Melanocyte of skin (primary cell): ENCODE data around the gene PPWD1. TPM values are rescaled to one million over a fixed set of nuclear protein-coding genes. Genes with fewer than 3 reads are reported as not detected.

Experiments used
- small RNA-seq, 2 donors: library from RNA; depleted of rRNA; stranded (forward); fragments of <200 nt; gene quantifications; one replicate each; pipeline ENCODE3, GENCODE V24; 2012
- total RNA-seq, 2 donors: library from RNA; depleted of rRNA; stranded (reverse); fragments of >200 nt; gene quantifications; 2 replicates each; pipeline ENCODE4 v1.2.3, GENCODE V29; 2012

Gene PPWD1
- 10 to 100 TPM; 16.2 to 18.6 TPM for total RNA-seq

DNA sequence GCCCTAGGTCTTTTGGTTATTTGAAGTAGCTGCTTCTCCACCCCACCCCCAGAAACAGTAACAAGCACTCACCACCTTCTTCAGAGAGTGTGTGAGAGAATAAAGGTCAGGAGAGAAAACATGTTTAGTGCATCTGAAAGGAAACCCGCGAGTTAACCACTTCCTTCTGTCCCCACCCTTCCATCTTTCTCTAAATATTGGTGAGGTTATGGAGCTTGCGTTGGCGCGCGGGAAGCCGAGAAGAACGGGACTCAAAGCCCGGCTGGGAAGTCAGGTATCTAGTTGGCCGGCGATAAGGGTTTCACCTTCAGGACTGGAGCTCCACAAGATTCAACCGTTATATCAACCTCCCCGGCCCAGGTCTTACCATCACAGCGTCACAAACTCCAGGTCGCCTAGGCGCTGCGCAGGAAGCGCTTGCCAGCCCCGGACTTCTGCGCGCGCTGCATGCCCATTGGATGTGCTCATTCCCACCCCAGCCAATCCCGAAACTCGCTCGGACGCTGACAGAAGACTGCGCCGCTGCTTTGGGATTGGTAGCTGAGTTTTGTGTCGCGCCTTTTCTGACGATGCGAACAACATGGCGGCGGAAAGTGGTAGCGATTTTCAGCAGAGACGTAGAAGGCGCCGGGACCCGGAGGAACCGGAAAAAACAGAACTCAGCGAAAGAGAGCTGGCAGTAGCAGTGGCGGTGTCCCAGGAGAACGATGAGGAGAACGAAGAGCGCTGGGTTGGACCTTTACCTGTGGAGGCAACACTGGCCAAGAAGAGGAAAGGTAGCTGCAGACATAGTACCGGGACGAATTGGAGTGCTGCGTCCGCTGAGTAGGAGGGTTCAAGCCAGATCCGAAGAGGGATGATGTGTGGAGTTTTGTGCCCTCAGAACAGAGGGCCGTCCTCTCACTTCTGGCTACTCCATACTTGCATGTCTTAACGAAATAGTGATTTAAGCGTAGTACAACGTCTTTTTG lies at the start of gene PPWD1, which contains the start of gene CENPK:
Gene PPWD1, plus strand, starts transcription at position 566 of the 971 bp plus-strand sequence. Its CDS starts 15 bp downstream, at position 581.
Gene CENPK, minus strand, starts transcription at position 438 of the 971 bp plus-strand sequence. CDS start 8,261 bp downstream, outside the sequence.

DNA sequence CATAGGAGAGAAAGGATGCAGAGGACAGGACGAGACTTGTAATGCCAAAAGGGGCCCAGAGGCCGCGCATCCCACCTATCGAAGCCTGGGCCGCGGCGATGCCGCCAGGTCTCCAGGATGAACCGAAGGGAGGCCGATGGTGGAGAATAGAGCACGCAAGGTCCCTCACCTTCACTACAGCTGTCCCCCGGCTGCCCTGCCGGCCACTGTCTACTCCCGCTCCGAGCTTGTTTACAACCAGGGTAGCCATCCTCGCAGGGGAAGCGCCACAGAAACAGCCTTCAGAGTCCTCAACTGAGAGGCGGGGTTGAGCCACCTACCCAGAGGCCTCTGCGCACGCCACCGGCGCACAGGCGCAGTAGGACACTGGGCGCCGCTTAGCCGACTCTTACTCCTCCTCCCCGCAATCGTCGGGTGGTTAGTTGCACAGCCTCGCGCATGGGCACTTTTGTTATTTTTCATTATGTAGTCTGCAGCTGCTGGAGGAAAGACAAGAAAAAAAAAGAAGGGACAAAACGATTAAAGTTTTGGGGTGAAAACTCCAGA lies 61.0 kb downstream of the PPWD1 start, which contains the start of gene TRIM23:
Gene TRIM23, minus strand, starts transcription at position 309 of the 546 bp plus-strand sequence. Its CDS starts 59 bp downstream, at position 250.

DNA sequence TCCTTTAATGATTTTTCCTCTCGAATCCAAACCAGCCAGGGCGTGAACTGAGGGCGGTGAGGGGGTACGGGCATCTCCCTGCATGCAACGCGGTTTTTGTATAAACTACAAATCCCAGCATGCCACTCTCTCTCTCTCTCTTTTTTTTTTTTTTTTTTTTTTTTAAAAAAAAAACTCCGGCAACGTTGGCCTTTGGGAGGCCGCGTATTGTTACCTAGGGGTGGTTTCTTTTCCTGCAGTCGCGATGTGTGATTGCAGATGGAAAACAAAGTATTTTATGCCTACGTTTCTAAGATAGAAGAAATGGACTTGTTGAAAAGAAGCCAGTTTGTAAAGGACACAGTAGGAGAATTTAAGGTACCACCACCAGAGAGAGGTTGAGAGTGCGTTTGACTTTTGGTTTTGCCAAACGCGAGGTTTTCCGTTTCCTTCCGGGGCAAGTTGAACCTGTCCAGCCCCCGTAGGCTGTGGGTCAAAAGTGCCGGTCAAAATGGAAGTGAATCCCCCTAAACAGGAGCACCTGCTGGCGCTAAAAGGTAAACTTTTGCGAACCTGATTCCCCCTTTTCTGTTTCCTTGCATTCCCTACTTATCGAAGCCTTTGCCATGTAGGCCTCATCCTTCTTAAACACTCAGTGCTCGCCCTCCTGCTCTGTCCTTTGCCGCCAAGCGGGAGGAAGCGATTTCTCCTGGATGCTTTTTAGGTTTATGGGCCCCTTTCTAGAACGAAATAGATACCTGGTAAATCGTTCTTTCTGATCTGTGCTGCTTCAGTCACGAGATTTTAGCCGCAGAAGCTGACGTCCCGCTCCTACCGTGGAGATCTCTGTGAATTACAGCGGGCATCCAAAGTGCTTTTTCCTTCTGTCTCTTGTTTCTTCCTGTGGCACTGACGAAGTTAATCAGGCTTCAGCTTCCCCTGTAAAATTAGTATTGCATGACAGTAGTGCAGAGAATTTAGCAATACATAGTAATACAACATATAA lies 61.8 kb downstream of the PPWD1 start, which contains the start of the genes SHLD3 and TRAPPC13:
Gene SHLD3, plus strand, starts transcription at position 457 of the 985 bp plus-strand sequence. CDS start 4,561 bp downstream, outside the sequence.
Gene TRAPPC13, plus strand, starts transcription at position 457 of the 985 bp plus-strand sequence. Its CDS starts 34 bp downstream, at position 491.

Small RNA genes lying within 50 kb of the gene (small RNA-seq; reads per million reads assigned to genes)
- gene RNU6-540P = 0 reads per million in 2 donors

Other genes starting within 250 kb of the PPWD1 start
- gene ADAMTS6, start 81.4 kb upstream of the PPWD1 start, total RNA-seq = 1 to 10 TPM; 1.0 to 5.0 TPM
- 10 to 100 TPM; 12.7 to 36.0 TPM for gene CENPK, start 128 bp upstream of the PPWD1 start, total RNA-seq
- gene TRIM23, start 61.0 kb downstream of the PPWD1 start, total RNA-seq = 10 to 100 TPM; 25.6 to 28.9 TPM
- gene SHLD3, start 61.7 kb downstream of the PPWD1 start, total RNA-seq = 1 to 10 TPM; 5.0 to 6.2 TPM
- 10 to 100 TPM; 19.3 to 26.3 TPM for gene TRAPPC13, start 61.7 kb downstream of the PPWD1 start, total RNA-seq
- gene SGTB, start 158.8 kb downstream of the PPWD1 start, total RNA-seq = 10 to 100 TPM; 14.5 to 15.0 TPM
- gene NLN, start 158.9 kb downstream of the PPWD1 start, total RNA-seq = 10 to 100 TPM; 19.3 to 35.0 TPM